ENCODE results near the gene ANKRD44.

- TF ChIP-seq ZNF274 (IDR thresholded peaks at IDR 0.05; ENCODE audit: low read depth, low read length) (no peak), YY1 (IDR thresholded peaks at IDR 0.05; ENCODE audit: insufficient read depth, insufficient read length) (no peak), SUZ12 (IDR thresholded peaks at IDR 0.05; ENCODE audit: extremely low read depth, insufficient read depth, insufficient read length) (no peak)
Observed at GRCh38 chr2:197115325-197115724, 195.3 kb downstream of the ANKRD44 start.
